Stimulated activated CD8-positive, alpha-beta memory T cell treated with anti-CD3 and anti-CD28 coated beads, Interleukin-4, amount 100 ng/mL, for 1 hour (primary cell): ENCODE measurements around the gene HLA-DQB1.

Source experiments
- DNase-seq, 2 donors: peaks; one replicate each; pipeline ENCODE4 v3.0.0-alpha.2; 2020; ENCODE audit warnings: low read depth in 2 of 2, low spot score in 1 of 2

The HLA-DQB1 gene

DNA sequence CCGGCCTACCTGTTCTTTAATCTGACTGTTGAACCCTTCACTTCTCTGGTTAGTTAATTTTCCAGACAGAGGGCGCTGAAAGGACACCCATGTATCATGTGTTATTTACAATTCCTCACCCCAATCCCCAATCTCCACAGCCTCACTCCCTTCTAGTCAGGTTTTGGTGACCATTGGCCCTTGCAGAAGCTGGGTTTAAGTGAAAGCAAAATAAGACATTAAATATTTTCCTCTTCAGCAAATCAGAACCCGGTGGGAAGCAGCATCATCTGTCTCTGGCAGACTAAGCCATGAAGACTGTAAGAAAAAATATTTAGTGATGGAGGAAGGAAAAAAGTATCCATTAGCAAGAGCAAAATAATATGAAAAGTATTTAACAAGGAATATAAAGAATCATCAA is 38.6 kb downstream of the HLA-DQB1 start:
- no peak for DNase-seq

DNA sequence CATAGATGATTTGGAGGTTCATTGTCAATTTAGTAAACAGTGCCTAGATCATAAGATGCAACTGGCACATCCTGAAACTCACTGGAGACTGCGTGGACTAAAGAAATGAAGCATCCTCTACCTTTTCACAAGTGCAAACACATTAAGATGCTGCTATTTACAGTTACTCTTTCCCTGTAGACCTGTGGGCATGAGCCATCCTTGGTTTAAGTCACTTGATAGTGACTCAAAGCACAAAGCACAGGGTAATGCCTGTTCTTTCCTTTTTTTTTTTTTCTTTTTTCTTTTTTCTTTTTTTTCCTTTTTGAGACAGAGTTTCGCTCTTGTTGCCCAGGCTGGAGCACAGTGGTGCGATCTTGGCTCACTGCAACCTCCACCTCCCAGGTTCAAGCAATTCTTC is 39.2 kb downstream of the HLA-DQB1 start:
- DNase-seq, result no peak

DNA sequence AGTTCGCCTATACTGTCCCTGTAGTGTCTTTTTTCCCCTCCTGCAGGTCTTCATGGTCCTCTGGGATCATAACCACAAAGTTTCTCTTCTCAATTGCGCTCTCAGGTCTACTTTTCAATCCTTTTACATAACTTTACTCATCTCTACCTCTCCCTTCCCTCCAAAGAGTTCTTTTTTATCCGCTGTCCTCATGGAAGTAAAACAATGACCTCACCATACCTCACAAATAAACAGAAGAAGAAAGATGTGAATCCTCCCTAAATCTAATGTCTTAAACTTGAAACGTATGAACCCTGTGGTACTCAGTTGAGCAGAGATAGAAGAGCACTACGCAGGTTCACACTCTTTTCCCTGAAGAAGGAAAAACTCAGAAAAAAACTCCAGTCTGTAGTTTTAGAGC is 41.3 kb downstream of the HLA-DQB1 start:
- no peak for DNase-seq

DNA sequence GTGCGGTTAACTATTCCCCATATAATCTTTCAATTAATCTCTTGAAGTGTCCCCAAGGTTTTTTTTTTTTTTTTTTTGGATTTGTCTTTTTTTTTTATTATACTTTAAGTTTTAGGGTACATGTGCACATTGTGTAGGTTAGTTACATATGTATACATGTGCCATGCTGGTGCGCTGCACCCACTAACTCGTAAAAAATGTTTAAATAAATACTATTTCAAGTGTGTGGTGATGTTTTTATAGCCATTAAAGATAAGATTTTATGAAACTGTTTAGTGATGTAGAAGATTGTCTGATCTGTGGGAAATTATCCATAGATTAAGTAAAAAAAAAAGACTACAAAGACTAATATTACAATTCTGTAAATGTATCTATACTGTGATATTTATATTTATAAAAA is 41.9 kb downstream of the HLA-DQB1 start:
- DNase-seq, result no peak

DNA sequence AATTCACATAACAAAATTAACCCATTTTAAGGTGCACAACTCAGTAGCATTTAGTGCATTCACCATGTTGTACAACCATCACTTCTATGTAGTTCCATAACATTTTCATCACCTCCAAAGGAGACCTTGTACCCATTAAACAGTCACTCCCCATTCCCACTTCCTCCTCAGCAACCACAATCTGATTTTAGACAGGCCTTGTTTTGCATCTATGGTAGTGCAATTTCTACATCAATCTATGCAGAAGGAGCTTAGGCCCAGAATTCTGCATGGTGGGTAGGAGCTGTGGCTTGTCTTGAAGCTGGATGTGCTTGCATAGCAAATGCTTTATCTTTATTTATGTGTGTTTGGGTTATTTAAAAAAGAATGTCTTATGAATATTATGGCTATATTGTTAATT is 42.8 kb downstream of the HLA-DQB1 start:
- no peak for DNase-seq

DNA sequence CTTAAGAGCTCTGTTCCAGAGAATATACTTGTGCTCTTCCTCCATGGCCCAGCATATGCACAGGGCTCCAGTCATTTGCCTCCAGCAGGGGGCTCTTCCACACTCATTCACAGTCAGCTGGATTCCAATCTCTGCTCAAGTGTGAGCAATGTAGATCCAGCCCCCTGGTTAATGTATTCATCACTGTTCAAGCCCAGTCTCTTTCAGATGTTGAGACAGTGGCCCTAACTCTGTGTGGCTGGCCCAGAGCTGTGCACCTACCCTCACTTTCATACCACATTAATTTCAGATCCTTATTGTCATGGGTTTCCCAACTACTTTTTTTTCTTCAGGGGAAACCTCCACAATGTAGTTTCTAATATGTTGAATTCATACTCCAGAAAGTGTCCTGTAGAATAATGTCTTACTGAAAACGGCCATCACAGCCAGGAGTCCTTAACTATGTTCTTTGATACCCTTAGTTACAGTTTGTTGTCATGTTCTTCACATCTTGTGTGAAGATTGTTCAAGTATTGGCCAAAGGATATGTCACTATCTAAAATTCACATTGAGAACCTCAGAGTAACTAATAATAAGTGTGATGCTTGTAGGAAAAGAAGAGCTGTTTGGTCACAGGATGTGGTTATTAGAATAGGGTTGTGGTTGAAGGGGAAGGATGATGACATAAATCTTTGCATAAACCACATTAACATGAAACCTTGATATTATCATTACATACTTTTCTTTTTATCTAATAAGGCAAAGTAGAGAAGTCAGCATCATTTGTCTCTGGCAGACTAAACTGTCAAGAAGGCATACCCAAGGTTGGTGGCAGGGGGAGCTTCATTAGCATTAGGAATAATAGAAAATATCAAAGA is 43.7 kb downstream of the HLA-DQB1 start:
- DNase-seq, result no peak

DNA sequence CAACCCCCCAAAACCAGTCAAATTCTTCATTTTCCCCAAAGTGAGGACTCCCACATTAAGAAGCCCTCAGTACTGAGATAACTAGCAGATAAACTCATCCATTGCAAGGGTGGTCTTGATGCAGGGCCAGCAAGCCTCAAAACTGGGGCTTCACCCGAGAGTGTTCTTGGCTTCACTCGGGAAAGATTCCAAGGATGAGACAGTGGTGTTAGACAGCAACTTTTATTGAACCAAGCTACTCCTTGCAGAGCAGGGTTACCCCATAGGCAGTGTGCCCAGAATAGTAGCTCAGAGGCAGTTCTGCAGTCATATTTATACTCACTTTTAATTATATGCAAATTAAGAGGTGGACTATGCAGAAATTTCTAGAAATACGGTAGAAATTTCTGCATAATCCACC is 45.1 kb downstream of the HLA-DQB1 start:
- DNase-seq, result no peak

DNA sequence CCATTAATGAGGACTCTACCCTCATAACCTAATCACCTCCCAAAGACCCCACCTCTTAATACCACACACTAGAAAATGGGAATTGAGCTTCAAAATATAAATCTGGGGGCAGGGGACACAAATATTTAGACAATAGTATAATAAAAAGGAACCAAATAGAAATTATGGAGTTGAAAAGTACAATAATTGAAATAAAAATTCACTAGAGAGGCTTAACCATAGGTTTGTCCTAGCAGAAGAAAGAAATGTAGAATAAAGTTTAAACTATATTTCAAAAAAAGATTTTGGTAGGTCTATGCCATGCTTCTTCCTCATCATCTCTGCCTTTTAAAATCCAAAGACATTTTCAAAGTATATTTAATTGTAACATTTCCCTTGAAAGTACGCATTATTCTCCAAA is 48.7 kb downstream of the HLA-DQB1 start:
- no peak for DNase-seq

DNA sequence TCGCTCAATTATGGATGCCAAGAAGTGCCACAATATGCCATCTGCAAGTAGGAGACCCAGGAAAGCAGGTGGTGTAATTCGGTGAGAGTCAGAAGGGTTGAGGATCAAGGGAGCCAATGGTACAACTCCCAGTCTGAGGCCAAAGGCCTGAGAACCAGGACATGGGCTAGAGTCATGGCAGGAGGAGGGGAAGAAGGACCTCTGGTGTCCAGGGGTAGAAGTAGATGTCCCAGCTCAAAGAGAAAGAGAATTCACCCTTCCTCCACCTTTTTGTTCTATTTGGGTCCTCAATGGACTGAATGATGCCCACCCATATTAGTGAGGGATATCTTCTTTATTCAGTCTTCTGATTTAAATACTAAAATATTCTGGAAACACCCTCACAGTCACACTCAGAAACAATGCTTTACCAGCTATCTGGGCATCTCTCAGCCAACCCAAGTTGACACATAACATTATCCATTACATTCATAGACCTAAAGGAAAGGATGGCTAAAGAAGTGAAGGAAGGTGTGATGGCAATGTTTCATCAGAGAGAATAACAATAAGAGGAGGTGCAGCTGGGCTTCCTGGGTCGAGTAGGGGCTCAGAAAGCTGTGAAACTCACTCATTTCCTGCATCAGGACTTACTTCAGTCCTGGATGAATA is 50.4 kb downstream of the HLA-DQB1 start:
- no peak for DNase-seq

DNA sequence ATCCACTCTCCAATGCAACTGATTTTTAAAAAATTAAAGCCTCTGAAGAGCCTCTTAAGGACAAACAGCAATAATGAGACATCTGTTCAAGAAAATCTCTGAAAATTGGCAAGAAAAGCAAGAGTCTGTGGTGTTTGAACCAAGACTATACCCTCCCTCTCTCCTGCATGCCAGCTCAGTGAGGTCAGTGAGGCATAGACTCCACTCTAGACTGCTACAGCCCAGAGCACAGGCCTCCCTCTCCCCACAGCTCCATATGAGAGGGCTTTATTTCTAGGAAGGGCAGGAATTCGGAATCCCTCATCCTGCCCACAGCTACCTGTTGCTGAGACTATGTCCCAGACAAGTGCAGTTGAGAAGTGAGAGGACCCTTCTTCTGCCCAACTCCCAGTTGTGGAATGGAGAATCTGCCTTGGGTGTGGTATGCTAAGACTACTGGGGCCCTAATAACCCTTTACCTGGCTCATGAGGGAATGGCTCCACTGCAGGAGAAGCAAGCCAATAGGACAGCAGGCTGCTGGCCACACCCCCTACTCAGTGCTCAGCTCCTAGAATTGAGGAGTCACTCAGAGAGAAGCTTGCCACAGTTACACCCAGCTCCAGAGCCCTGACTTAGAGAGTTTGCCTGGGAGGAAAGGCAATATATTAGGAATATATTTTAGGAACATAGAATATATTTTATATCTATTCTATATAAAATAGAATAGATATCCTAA is 51.9 kb downstream of the HLA-DQB1 start:
- no peak for DNase-seq

DNA sequence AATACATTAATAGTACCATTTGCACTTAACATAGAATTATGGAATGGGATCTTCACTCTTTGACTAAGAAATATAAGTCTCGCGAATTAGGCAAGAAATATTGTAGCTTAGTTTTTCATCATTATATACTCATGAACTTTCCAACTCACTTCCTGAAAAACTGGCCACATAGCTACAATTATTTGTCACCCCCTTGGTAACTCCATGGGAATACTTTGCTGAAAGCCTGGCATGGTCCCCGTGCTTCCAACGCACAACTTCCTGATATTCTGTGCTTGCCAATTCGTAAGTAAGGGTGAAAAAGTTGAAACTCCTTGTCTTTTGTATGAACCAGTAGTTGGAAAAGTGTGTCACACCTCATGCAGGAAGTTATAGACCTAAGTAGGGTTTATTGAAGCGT is 53.0 kb downstream of the HLA-DQB1 start:
- DNase-seq, result no peak

DNA sequence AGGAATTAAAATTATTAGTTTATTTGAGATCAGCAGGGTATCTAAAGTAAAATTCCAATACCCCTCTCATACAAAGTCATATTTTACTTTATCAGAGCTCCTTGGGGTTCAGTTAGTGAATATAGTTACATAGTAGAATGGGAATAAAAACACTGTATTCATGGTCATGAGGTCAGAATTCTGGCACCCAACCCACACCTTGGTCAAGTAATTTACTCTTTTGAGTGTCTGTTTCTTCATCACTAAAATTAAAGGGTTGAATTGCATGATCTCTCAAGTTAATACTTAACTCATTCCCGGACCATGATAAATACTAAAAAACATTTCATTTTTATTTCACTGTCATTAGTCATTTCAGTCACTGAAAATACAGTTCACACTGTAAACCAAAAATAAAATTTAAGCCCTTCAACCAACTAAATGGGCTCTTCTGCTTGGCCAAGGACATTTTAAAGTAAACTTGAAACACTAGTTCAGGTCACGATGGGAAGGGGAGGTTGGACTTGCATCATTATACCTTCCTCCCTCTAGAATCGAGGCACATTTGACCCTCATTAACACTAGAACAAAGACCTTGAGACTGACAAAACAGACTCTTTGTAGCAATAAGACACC is 55.7 kb downstream of the HLA-DQB1 start:
- DNase-seq, result no peak

DNA sequence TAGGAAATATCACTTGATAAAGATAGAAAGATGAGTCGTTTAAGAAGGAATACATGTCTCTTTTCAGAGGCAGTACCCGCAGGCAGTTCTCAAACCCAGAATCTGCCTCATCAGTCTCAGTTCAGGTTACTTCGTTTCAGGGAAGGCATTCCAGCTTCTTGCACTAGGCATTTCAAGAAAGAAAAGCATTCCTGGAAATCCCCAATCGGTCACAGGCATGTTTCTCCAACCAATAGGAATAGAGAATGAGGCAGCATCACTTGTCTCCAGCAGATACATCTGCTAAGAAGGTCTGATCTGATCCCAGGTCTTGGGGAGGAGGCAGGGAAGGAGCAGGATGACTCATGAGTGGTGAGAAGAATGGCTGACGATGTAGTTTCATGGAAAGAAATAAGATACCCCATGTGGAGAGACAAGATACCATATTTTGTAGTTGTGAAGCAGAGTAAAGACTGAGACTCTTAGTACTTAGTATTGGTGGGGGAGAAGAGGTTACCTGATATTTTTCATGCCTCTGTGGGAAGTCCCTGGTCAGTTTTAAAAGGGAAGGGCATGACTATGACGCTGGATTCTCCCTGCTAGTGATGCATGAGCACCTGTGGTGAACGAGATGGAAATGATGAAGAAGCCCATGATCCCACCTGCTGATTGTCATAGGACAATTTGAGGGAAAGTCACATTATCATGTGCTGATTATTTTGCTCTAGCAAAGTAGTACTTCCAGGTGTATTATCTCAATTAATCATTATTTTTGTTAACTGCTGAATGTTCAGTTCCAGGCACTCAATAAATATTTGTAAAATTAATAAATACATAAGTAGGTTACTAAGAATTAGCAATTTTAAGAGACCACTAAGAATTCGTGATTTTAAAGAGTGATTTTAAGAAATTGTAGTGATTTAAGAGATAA is 56.5 kb downstream of the HLA-DQB1 start:
- no peak for DNase-seq
